ENCODE measurements around the gene NSRP1.

DNA sequence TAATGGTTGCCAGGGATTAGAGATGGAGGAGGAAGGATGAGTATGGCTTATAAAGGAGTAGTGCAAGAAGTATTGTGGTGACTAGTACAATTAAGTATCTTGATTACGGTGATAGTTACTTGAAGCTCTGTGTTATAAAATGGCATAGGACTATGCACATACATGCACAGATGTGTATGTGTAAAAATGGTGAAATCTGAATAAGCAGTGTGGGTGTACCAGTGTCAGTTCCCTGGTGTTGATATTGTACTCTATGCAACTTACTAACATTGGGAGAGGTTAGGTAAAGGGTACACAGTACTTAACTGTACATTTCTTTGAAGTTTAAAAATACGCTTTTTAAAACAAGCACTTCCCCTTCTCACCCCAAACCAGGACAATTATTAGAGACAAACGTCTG is 48.5 kb downstream of the NSRP1 start:
- TF ChIP-seq, protein P1, sequence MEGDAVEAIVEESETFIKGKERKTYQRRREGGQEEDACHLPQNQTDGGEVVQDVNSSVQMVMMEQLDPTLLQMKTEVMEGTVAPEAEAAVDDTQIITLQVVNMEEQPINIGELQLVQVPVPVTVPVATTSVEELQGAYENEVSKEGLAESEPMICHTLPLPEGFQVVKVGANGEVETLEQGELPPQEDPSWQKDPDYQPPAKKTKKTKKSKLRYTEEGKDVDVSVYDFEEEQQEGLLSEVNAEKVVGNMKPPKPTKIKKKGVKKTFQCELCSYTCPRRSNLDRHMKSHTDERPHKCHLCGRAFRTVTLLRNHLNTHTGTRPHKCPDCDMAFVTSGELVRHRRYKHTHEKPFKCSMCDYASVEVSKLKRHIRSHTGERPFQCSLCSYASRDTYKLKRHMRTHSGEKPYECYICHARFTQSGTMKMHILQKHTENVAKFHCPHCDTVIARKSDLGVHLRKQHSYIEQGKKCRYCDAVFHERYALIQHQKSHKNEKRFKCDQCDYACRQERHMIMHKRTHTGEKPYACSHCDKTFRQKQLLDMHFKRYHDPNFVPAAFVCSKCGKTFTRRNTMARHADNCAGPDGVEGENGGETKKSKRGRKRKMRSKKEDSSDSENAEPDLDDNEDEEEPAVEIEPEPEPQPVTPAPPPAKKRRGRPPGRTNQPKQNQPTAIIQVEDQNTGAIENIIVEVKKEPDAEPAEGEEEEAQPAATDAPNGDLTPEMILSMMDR (IDR thresholded peaks at IDR 0.05; ENCODE audit: poor library complexity, severe bottlenecking) = no peak
- TF ChIP-seq SMC3 (conservative IDR thresholded peaks at IDR 0.05; ENCODE audit: poor library complexity) (no peak), EZH2 (IDR thresholded peaks at IDR 0.05; ENCODE audit: borderline replicate concordance, insufficient read depth, low read length, poor library complexity, severe bottlenecking) (no peak), RAD21 (conservative IDR thresholded peaks at IDR 0.05) (no peak), EP300 (conservative IDR thresholded peaks at IDR 0.05; ENCODE audit: poor library complexity, severe bottlenecking) (no peak), POLR2AphosphoS5 (IDR thresholded peaks at IDR 0.05) (no peak), MXI1 (conservative IDR thresholded peaks at IDR 0.05; ENCODE audit: poor library complexity, severe bottlenecking) (no peak), TAF1 (IDR thresholded peaks at IDR 0.05; ENCODE audit: low read depth) (no peak)
- TF ChIP-seq, protein P2, sequence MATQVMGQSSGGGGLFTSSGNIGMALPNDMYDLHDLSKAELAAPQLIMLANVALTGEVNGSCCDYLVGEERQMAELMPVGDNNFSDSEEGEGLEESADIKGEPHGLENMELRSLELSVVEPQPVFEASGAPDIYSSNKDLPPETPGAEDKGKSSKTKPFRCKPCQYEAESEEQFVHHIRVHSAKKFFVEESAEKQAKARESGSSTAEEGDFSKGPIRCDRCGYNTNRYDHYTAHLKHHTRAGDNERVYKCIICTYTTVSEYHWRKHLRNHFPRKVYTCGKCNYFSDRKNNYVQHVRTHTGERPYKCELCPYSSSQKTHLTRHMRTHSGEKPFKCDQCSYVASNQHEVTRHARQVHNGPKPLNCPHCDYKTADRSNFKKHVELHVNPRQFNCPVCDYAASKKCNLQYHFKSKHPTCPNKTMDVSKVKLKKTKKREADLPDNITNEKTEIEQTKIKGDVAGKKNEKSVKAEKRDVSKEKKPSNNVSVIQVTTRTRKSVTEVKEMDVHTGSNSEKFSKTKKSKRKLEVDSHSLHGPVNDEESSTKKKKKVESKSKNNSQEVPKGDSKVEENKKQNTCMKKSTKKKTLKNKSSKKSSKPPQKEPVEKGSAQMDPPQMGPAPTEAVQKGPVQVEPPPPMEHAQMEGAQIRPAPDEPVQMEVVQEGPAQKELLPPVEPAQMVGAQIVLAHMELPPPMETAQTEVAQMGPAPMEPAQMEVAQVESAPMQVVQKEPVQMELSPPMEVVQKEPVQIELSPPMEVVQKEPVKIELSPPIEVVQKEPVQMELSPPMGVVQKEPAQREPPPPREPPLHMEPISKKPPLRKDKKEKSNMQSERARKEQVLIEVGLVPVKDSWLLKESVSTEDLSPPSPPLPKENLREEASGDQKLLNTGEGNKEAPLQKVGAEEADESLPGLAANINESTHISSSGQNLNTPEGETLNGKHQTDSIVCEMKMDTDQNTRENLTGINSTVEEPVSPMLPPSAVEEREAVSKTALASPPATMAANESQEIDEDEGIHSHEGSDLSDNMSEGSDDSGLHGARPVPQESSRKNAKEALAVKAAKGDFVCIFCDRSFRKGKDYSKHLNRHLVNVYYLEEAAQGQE (IDR thresholded peaks at IDR 0.05; ENCODE audit: borderline replicate concordance) = no peak

Measured in neural cell (in vitro differentiated cells).